Fibroblast of villous mesenchyme (primary cell): ENCODE results near the gene DENND5B. TPM values are rescaled to one million over a fixed set of nuclear protein-coding genes. Genes with fewer than 3 reads are reported as not detected.

Experiments
- DNase-seq: peaks from one replicate; pipeline ENCODE4 v3.0.0-alpha.2; 2010; ENCODE audit warnings: low read depth
- H3K4me3 ChIP-seq: 2 replicates; pipeline ENCODE4 v1.5.1; 2011; ENCODE audit warnings: low read depth, mild to moderate bottlenecking, low read length
- total RNA-seq: library from RNA; depleted of rRNA; stranded (reverse); fragments of >200 nt; gene quantifications from 2 replicates; pipeline ENCODE4 v1.2.3, GENCODE V29; 2012
- TF ChIP-seq, protein P1 (sequence below): IDR thresholded peaks from 2 replicates; pipeline ENCODE4 v1.5.1; 2012; ENCODE audit warnings: low read depth, mild to moderate bottlenecking, low read length; ENCODE audit not compliant: insufficient read depth

The DENND5B gene
- total RNA-seq, 1 donor = 11.7 TPM

DNA sequence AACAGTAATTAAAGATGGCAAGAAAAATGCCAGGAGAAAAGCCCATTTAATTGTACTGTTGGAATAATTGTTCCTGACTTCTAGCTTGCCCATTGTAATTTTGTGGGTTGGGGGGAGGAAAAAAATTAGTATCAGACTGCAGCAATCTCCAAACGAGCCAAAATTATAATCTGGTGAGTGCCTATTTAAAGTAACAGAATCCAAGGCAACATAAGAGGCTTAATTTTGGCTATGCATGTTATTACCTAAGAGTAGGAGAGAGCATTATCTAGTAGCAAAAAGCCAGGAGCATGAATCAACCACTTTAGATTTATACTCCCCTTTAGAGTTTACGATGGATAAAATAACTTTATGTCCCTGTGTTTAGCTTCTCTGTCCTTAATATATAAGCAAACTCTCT is 14.6 kb upstream of the DENND5B start:
- H3K4me3 ChIP-seq = no peak overlapping the region
- no peak for DNase-seq
- TF ChIP-seq, protein P1, sequence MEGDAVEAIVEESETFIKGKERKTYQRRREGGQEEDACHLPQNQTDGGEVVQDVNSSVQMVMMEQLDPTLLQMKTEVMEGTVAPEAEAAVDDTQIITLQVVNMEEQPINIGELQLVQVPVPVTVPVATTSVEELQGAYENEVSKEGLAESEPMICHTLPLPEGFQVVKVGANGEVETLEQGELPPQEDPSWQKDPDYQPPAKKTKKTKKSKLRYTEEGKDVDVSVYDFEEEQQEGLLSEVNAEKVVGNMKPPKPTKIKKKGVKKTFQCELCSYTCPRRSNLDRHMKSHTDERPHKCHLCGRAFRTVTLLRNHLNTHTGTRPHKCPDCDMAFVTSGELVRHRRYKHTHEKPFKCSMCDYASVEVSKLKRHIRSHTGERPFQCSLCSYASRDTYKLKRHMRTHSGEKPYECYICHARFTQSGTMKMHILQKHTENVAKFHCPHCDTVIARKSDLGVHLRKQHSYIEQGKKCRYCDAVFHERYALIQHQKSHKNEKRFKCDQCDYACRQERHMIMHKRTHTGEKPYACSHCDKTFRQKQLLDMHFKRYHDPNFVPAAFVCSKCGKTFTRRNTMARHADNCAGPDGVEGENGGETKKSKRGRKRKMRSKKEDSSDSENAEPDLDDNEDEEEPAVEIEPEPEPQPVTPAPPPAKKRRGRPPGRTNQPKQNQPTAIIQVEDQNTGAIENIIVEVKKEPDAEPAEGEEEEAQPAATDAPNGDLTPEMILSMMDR = no peak

DNA sequence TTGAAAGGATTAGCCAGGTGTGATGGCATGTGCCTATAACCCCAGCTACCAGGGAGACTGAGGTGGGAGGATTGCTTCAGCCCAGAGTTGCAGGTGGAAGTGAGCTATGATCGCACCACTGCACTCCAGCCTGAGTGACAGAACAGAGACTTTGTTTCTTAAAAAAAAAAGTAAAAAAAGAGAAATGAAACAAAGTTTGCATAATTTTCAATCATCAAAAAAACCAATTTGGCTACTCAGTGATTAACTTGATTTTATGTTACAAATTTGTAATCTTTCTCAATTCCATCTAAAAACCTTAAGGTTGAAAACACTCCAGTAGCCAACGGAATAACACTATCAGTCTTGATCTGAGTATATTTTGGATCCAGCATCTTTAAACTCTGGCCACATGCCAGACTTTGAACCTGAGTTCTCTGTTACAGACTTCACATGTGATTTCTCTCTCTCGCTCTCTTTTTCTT is 12.6 kb upstream of the DENND5B start:
- no peak for DNase-seq
- no peak overlapping the region for H3K4me3 ChIP-seq
- TF ChIP-seq, protein P1 = no peak

DNA sequence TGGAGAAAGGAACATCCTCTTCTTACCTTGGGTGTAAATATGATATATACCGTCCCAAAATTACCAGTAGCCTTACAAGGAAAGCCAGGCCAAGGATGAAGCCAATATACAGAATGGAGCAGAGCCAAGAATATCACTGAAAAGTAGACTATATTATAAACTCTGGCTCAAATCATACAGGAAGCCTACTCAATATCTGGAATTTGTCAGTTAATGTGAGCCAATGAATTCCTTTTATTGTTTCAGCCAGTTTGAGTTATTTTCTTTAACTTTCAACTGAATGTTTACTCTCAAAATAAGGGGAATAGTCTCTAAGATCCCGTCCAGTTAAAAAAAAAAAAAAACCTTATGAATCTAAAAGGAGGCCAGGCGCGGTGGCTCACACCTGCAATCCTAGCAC is 9.8 kb upstream of the DENND5B start:
- TF ChIP-seq, protein P1 = no peak
- H3K4me3 ChIP-seq = no peak overlapping the region
- no peak for DNase-seq

DNA sequence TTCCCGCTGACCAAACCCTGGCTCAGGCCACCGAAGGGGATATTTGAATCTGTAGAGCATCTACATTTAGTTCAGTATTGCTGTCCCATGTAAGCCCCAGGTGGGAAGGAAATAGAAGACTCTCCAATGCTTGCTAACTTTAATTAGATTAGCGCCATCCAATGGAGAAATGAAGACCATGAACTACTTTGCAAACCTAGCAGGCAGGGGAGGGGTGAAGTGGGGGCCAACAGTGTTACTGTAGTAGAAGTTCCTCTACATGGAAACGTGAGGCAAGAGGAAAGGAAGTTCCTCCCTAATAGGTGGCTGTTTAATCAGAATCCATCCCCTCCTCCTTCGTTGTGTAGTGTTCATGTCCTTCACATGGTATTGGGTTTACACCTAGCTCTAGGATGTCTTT is 9.3 kb upstream of the DENND5B start:
- no peak for DNase-seq
- TF ChIP-seq, protein P1 = no peak
- H3K4me3 ChIP-seq = no peak overlapping the region

DNA sequence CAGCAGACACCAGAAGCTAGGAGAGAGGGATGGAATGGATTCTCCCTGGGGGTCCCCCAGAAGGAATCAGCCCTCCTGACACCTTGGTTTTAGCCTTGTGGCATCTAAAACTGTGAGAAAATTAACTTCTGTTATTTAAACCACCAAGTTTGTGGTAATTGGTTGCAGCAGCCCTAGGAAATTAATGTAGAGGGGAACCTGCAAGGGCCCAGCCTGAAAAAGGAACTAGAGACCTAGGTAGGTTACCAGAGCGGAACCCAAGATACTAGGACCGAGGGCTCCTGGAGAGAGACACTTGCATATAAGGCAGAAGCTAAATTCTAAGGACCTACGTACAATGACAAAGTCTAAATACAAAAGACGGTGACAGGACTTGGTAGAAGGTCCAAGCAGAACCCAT is 8.1 kb upstream of the DENND5B start:
- DNase-seq = no peak
- TF ChIP-seq, protein P1 = no peak
- H3K4me3 ChIP-seq = no peak overlapping the region

DNA sequence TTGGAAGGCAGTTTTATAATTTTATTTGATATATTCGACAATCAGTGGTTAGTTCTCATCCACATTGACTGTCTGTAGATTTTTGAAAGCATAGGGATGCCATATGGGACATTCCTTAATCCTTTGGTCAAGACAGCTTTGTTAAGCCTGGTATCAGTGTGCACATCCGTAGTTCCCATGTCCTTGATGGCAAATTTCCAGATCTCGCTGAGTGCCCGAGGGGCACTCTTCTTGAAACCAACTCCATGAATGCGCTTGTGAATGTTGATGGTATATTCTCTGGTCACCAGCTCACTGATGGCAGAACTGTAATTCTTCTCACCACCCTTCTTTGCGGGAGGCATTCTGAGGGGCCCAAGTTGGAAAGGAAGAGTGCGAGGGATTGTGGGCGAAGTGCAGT is 6.1 kb upstream of the DENND5B start:
- H3K4me3 ChIP-seq = no peak overlapping the region
- TF ChIP-seq, protein P1 = no peak
- no peak for DNase-seq

DNA sequence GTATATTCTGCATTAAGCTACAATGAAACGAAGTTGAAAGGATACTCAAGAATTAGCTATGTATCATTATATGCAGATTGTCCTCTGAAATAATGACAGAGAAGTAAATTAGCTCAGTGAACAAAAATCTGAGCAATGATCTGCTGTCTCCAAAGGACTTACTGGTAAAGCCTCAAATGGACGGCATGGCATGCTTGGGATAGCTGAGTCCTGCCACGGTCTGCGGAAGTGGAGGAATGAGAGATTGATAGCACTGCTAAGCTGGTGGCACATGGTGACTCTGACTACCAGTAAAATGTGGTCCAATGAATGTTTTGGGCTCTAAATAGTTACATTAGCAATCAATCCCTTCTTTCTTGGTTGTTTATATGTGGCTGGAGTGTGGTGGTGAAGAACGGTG is 3.7 kb upstream of the DENND5B start:
- no peak for DNase-seq
- TF ChIP-seq, protein P1 = no peak
- no peak overlapping the region for H3K4me3 ChIP-seq
